Thyroid gland (tissue), 4 donors: Measurements from ENCODE around the gene POMGNT2. TPM values are rescaled to one million over a fixed set of nuclear protein-coding genes. Genes with fewer than 3 reads are reported as not detected.

ENCODE experiments used
- DNase-seq, 2 donors: peaks; one replicate each; pipeline ENCODE4 v3.0.0-alpha.2; 2019
- H3K27ac ChIP-seq, 3 donors: fragments of 200-600 bp; sonication (generic); 1 replicate in 2 of 3; 2 replicates in 1 of 3; pipeline ENCODE4 v1.5.1; 2016 to 2019; ENCODE audit warnings: mild to moderate bottlenecking in 1 of 3, moderate library complexity in 1 of 3
- H3K27me3 ChIP-seq: fragments of 200-600 bp; sonication (generic); one replicate; pipeline ENCODE4 v1.5.1; 2019
- H3K36me3 ChIP-seq, 2 donors: fragments of 200-600 bp; sonication (generic); one replicate each; pipeline ENCODE4 v1.5.1; 2016 to 2019
- H3K4me1 ChIP-seq, 2 donors: fragments of 200-600 bp; sonication (generic); one replicate each; pipeline ENCODE4 v1.5.1; 2017 to 2019
- H3K4me3 ChIP-seq, 3 donors: fragments of 200-600 bp; sonication (generic); replicated peaks in 1 of 3; 1 replicate in 2 of 3; 2 replicates in 1 of 3; pipeline ENCODE4 v1.5.1; 2016; ENCODE audit warnings: mild to moderate bottlenecking in 1 of 3
- H3K9me3 ChIP-seq: fragments of 200-600 bp; sonication (generic); one replicate; pipeline ENCODE4 v1.5.1; 2017
- CTCF ChIP-seq, 6 experiments: fragments of 200-600 bp in 3 of 6; fragments of 450-650 bp in 3 of 6; sonication (generic) in 3 of 6; IDR thresholded peaks; one replicate each; pipeline ENCODE4 v1.5.1; 2016 to 2019; ENCODE audit warnings: antibody characterized with exemption in 6 of 6, mild to moderate bottlenecking in 2 of 6, inconsistent platforms in 1 of 6, moderate library complexity in 1 of 6
- POLR2A ChIP-seq, 2 donors: fragments of 450-650 bp; IDR thresholded peaks; one replicate each; pipeline ENCODE4 v1.6.1; 2017; ENCODE audit warnings: antibody characterized with exemption in 2 of 2, mild to moderate bottlenecking in 2 of 2, moderate library complexity in 1 of 2
- WGBS, 2 donors: methylation state at CpG; one replicate each; pipeline ENCODE4 v1.1.5; 2017; 5-methylcytosine and 5-hydroxymethylcytosine counted together
- intact Hi-C: fragments of 100-400 bp; cut with DNase I; formaldehyde crosslinking; loops from one replicate; pipeline ENCODE4 v1.15.1; 2023
- total RNA-seq, 4 donors: library from RNA; depleted of rRNA; stranded (reverse); fragments of >200 nt; gene quantifications; one replicate each; pipeline ENCODE4 v1.2.3, GENCODE V29; 2016

POMGNT2 gene
- total RNA-seq, 4 donors from 2014 or later = 17.1 to 30.1 (median 23.5) TPM

GRCh38 chr3:43055806-43056770 is 49.8 kb downstream of the POMGNT2 start:
- TF ChIP-seq POLR2A (IDR thresholded peaks at IDR 0.05) (no peak), CTCF (IDR thresholded peaks at IDR 0.05) (no peak)
- Histone ChIP-seq H3K27ac (no peak overlapping the region), H3K4me1 (no peaks in the 10 kb centered on the region), H3K9me3 (no peaks in the 10 kb centered on the region), H3K4me3 (no peak overlapping the region), H3K27me3 (no peaks in the 10 kb centered on the region), H3K36me3 (no peaks in the 10 kb centered on the region)
- no peak for DNase-seq
- intact Hi-C loops = no loop called here
- 95% methylated on average over 15 of the region's 15 CpGs for WGBS, 2 donors

DNA sequence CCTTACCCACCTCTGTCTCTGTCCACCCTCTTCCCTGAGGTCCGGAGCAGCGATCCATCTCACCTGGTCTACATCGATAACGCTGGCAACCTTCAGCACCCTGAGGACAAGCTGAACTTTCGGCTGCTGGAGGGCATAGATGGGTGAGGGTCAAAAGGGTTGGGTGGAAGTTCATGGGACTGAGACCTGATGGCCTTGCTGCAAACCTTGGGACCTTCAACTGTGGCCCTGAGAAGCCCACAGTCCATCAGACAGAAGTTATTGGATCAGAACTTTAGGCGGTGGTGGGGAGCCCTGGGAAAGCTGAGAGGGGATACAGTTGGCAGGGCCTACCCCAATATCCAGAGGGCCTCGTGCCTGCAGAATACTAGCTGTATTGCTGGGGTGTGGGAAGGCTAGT is 50.5 kb downstream of the POMGNT2 start:
- intact Hi-C loops = no loop called here
- no peak for TF ChIP-seq CTCF (IDR thresholded peaks at IDR 0.05)
- no peak for TF ChIP-seq POLR2A (IDR thresholded peaks at IDR 0.05)
- 91 to 97% methylated on average over 7 of the region's 7 CpGs for WGBS, 2 donors
- Histone ChIP-seq H3K4me1 (no peaks in the 10 kb centered on the region), H3K9me3 (no peaks in the 10 kb centered on the region), H3K36me3 (no peaks in the 10 kb centered on the region), H3K27ac (no peak overlapping the region), H3K27me3 (no peaks in the 10 kb centered on the region), H3K4me3 (no peak overlapping the region)
- no peak for DNase-seq

- WGBS, 2 donors = 89 to 92% methylated on average over 4 to 5 of the region's 5 CpGs
- no peaks in the 10 kb centered on the region for H3K27me3 ChIP-seq
- TF ChIP-seq CTCF (IDR thresholded peaks at IDR 0.05) (no peak), POLR2A (IDR thresholded peaks at IDR 0.05) (no peak)
- no peaks in the 10 kb centered on the region for H3K4me1 ChIP-seq
- DNase-seq = no peak
- H3K4me3 ChIP-seq = no peak overlapping the region
- H3K9me3 ChIP-seq = no peaks in the 10 kb centered on the region
- intact Hi-C loops = no loop called here
- no peaks in the 10 kb centered on the region for H3K36me3 ChIP-seq
- no peak overlapping the region for H3K27ac ChIP-seq
Measured at GRCh38 chr3:43054754-43055153, 51.1 kb downstream of the POMGNT2 start.

- Histone ChIP-seq H3K4me1 (no peaks in the 10 kb centered on the region), H3K36me3 (no peaks in the 10 kb centered on the region), H3K9me3 (no peaks in the 10 kb centered on the region), H3K4me3 (no peak overlapping the region), H3K27me3 (no peaks in the 10 kb centered on the region), H3K27ac (no peak overlapping the region)
- no peak for DNase-seq
- no peak for TF ChIP-seq POLR2A (IDR thresholded peaks at IDR 0.05)
- no peak for TF ChIP-seq CTCF (IDR thresholded peaks at IDR 0.05)
- intact Hi-C loops = no loop called here
- 98 to 99% methylated on average over 9 to 12 of the region's 12 CpGs for WGBS, 2 donors
Measured at GRCh38 chr3:43053291-43053690, 52.6 kb downstream of the POMGNT2 start.

- Histone ChIP-seq H3K36me3 (no peaks in the 10 kb centered on the region), H3K27me3 (no peaks in the 10 kb centered on the region), H3K4me3 (no peak overlapping the region), H3K4me1 (no peaks in the 10 kb centered on the region), H3K27ac (no peak overlapping the region), H3K9me3 (no peaks in the 10 kb centered on the region)
- TF ChIP-seq POLR2A (IDR thresholded peaks at IDR 0.05) = no peak
- no peak for TF ChIP-seq CTCF (IDR thresholded peaks at IDR 0.05)
- intact Hi-C loops = no loop called here
- DNase-seq = no peak
Measured at GRCh38 chr3:43048470-43048869, 57.4 kb downstream of the POMGNT2 start.
